ENCODE measurements around the gene JARID2. TPM values are rescaled to one million over a fixed set of nuclear protein-coding genes. Genes with fewer than 3 reads are reported as not detected.
"Not testable (repeated sequence)": the region's sequence is repeated elsewhere in the genome, so short reads cannot be mapped to it uniquely, and the experiment has no call there.

The JARID2 gene
- total RNA-seq, 3 donors from 2014 or later, result 10.6 to 11.8 (median 11.4) TPM

GRCh38 chr6:15539722-15540270 is 293.9 kb downstream of the JARID2 start:
- intact Hi-C loops (cut with DNase I, micrococcal nuclease), result no loop called here
- no peaks in the 10 kb centered on the region for H3K36me3 ChIP-seq (ENCODE audit: low read depth)
- no peak overlapping the region for H3K4me3 ChIP-seq
- TF ChIP-seq CTCF (IDR thresholded peaks at IDR 0.05), result no peak
- H3K4me1 ChIP-seq (ENCODE audit: low read depth), result no peaks in the 10 kb centered on the region
- ATAC-seq, result no peak
- no peak for DNase-seq
- H3K9me3 ChIP-seq, result peaks cover 2% of the 10 kb centered on the region

- ATAC-seq; H3K9me3 ChIP-seq; H3K36me3 ChIP-seq (ENCODE audit: low read depth); H3K4me1 ChIP-seq (ENCODE audit: low read depth); DNase-seq; H3K4me3 ChIP-seq; intact Hi-C loops (cut with DNase I, micrococcal nuclease): not testable (repeated sequence)
Observed at GRCh38 chr6:15543332-15543917, 297.6 kb downstream of the JARID2 start.

- no peak for DNase-seq
- Histone ChIP-seq H3K4me1 (ENCODE audit: low read depth) (peaks cover 2% of the 10 kb centered on the region), H3K9me3 (peaks cover 2% of the 10 kb centered on the region), H3K36me3 (ENCODE audit: low read depth) (no peaks in the 10 kb centered on the region), H3K4me3 (no peak overlapping the region)
- TF ChIP-seq CTCF (IDR thresholded peaks at IDR 0.05), result no peak
- intact Hi-C loops (cut with DNase I, micrococcal nuclease), result no loop called here
- no peak for ATAC-seq
Observed at GRCh38 chr6:15544321-15544900, 298.5 kb downstream of the JARID2 start.

GRCh38 chr6:15546591-15546990 is 300.7 kb downstream of the JARID2 start:
- H3K9me3 ChIP-seq, result peaks cover 2% of the 10 kb centered on the region
- H3K36me3 ChIP-seq (ENCODE audit: low read depth), result no peaks in the 10 kb centered on the region
- ATAC-seq, result no peak
- TF ChIP-seq CTCF (IDR thresholded peaks at IDR 0.05), result no peak
- no peak overlapping the region for H3K4me3 ChIP-seq
- H3K4me1 ChIP-seq (ENCODE audit: low read depth), result peaks cover 2% of the 10 kb centered on the region
- DNase-seq, result no peak
- intact Hi-C loops (cut with DNase I, micrococcal nuclease), result no loop called here

GRCh38 chr6:15547400-15547799 is 301.5 kb downstream of the JARID2 start:
- H3K9me3 ChIP-seq, result peaks cover 2% of the 10 kb centered on the region
- no peaks in the 10 kb centered on the region for H3K36me3 ChIP-seq (ENCODE audit: low read depth)
- H3K4me3 ChIP-seq, result no peak overlapping the region
- H3K4me1 ChIP-seq (ENCODE audit: low read depth), result peaks cover 2% of the 10 kb centered on the region
- TF ChIP-seq CTCF (IDR thresholded peaks at IDR 0.05), result no peak
- no peak for DNase-seq
- no peak for ATAC-seq
- intact Hi-C loops (cut with DNase I, micrococcal nuclease), result no loop called here

GRCh38 chr6:15549371-15549770 is 303.5 kb downstream of the JARID2 start:
- peaks cover 2% of the 10 kb centered on the region for H3K4me1 ChIP-seq (ENCODE audit: low read depth)
- no peaks in the 10 kb centered on the region for H3K36me3 ChIP-seq (ENCODE audit: low read depth)
- DNase-seq (no peak), ATAC-seq (no peak)
- no peak overlapping the region for H3K4me3 ChIP-seq
- no peak for TF ChIP-seq CTCF (IDR thresholded peaks at IDR 0.05)
- no peaks in the 10 kb centered on the region for H3K9me3 ChIP-seq
- intact Hi-C loops (cut with DNase I, micrococcal nuclease), result no loop called here

Measured in mucosa of descending colon (tissue), 3 donors.